SIG-M5 (cell line): ENCODE measurements around the gene GBA3.

Source experiments
- DNase-seq: peaks from one replicate; lab custom pipeline; 2025; lab: John Stamatoyannopoulos, UW

GBA3 gene

DNA sequence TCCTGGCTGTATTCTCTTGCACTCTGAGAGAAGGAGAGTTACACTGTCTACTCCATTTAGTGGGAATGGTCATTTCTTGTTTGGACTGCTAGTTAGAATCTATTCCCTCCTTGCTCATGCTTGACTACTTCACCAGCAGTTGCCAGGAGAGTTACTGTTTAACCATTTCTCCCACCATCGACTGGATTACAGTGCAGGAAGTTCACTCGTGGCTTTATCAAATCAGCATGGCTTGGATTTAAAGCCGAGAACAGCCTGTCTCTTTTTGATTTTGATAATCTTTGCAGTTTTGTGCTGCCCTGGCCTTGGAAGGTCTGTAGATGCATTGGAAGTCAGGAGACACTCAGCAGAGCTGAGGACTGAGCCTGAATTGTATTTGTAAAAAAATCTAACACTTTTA, 3.2 kb downstream of the GBA3 start:
- no peak for DNase-seq

DNA sequence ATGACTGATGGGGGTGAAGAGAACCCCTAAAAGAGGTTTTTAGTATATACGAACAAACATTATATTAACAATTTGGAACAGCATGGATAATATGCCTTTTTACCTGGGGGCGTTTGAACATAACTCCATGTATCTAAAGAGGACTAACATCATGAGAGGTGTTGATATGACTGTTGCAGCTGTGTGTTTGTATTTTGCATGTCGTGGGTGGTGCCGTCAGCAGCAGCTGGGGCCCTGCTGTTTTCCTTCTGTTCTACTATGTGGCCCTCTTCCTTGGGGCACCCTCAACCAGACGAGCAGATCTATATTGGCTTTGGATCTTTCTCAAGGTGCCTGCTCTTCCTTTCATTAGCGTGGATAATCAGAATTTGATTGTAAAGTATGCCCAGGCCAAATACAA, 11.2 kb downstream of the GBA3 start:
- DNase-seq: no peak

DNA sequence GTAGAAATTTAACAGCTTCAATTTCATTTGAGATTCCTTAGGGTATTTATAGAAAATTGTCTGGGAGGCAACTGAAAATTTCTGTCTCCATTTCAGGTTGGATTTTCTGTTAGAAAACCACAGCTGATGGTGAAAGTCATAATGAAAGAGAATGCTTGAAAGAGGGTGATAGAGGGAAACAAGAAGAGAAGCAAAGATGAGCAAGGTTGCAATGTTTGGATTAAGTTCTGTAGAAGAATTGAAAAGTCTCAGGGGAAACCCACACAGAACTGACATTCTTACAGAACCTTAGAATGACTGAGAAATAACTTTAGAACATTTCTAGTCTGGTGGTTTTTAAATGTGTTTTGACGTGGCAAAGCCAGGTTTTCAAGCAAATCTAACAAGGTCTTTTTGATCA, 14.7 kb downstream of the GBA3 start:
- no peak for DNase-seq

DNA sequence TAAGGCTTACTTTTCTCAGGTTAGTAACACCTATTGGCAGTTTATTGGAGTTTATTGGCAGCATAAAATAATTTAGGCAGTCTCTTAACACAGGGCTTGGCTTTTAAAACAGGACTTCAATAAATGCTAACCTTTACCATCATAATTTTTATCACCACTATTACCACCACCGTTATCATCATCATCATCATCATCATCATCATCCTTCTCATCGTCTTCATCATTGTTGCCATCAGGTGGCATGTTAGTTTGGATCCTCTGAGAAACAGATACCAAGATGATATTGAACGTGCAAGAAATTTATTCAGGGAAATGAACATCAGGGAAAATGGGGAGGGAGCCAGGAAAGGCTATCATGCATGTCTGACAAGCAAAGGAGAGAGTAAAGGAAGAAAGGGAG, 16.2 kb downstream of the GBA3 start:
- DNase-seq: no peak

DNA sequence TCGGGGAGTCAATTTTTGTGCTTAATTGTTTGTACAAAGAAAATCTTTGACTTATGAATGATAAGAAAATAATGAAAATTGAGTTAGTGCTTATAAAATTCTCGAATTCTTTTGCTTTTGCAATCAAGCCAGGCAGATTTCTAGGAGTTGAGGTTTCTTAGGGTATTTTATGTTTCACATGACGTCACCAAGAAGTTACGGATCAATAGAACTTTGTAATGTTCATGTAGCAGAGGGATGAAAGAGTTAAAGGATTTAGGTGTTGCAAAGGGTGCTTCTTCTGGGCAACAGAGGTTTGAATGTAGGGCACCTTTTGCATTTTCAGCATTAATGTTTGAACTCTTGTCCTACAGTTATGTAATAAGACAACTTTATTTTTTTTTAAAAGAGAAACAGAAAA, 19.4 kb downstream of the GBA3 start:
- no peak for DNase-seq

DNA sequence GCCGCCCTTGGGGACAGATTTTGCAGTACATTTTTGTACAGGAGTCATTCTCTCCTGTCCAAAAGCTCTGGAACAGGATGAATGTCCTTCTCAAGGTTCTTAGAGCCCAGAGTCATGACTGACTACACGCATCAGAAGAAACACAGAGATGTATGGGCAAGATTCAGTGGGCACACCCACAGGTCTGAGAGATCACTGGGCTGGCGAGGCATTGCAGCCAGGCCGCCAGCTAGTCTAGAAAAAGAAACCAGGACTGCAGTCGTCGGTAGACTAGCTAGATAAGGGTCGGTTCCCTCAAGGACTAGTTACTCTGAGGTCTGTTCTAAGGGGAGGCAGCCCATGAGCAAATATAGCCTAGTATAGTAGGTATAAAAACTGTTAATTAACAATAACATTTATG, 19.8 kb downstream of the GBA3 start:
- DNase-seq: no peak

DNA sequence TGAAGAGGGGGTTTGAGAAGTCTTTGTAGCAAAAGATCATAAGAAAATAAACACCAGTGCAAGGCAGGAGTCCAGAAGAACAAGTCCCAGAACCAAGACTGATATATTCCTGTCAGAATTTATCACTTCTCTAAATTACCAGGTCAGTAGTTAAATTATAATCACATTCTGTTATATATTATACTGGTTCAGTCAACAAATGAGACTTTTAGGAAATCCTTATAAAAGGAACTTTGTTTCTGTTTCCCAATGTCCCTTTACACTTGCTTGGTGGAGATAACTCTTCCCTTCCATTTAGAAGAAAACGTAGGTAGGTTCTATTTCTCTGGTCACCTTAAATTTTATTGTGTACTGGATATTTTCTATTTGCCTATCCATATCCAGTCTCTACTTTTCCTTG, 21.1 kb downstream of the GBA3 start:
- no peak for DNase-seq

DNA sequence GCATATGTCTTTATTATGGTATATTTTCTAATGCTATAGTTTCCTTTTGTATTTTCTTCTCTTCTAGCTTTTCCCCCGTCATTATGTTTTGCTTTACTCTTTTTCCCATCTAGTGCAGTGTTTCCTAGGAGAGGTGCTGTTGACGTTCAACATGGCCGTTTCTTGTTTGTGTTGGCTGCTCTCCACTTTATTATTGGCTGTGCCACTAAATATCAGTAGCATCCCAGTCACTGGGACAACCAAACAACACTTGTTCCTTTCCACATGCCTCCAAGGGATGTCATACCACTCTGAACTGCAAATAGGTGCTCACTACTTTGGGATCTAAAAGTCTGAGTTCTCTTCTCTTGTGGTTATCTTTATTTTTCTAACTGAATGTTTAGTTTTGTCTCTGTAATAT, 26.5 kb downstream of the GBA3 start:
- DNase-seq: no peak

DNA sequence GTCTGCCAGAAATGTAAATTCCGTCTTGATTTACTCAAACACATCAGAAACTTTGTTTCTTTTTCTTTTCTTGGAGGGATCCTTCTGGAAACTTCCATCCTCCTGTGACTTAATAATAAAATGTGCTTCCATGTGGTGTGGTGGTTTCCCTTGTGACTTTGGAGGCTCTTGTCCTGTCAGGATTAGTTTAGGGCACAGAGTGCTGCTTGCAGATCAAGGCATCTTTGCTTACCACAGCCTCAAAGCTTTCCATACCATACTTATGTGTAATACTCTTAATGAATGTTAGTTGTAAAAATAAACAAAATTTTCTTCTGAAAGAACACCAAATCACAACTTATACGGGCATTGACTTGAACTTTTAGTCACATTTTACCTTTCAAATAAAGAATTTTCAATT, 27.4 kb downstream of the GBA3 start:
- no peak for DNase-seq

DNA sequence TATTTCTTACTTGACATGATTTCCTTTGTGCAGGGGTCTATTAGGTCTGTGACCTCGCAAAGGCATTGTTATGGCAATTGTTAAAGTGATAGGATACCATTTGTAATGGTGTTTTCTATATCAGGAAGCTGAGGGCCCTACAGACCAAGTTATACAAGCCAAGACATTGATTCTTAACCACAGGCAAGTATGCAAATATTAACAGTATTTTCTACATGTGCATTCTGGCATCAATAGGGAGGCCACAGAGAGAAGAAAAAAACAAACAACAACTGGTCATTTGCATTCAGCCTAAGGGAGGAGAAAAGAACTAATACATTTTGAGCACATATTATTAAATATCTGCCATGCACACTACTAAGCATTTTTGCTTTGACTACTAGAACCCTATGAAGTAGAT, 28.5 kb downstream of the GBA3 start:
- no peak for DNase-seq

DNA sequence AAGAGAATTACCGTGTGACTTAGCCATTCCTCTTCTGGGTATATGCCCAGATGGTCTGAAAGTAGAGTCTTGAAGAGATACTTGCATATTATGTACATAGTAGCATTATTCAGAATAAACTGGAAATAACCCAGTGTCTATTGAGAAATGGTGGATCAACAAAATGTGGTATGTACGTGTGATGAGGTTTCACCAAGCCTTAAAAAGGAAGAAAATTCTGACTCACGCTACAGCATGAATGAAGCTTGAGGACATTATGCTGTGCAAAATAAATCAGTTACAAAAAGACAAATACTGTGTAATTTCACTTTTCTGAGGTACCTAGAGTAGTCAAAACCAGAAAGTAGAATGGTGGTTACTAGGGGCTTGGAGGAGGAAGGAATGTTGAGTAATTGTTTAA, 37.3 kb downstream of the GBA3 start:
- no peak for DNase-seq

- no peak for DNase-seq
Measured at GRCh38 chr4:22733816-22734215, 41.1 kb downstream of the GBA3 start.

GRCh38 chr4:22736912-22737311, 44.2 kb downstream of the GBA3 start:
- no peak for DNase-seq

GRCh38 chr4:22739968-22740367, 47.2 kb downstream of the GBA3 start:
- no peak for DNase-seq

DNA sequence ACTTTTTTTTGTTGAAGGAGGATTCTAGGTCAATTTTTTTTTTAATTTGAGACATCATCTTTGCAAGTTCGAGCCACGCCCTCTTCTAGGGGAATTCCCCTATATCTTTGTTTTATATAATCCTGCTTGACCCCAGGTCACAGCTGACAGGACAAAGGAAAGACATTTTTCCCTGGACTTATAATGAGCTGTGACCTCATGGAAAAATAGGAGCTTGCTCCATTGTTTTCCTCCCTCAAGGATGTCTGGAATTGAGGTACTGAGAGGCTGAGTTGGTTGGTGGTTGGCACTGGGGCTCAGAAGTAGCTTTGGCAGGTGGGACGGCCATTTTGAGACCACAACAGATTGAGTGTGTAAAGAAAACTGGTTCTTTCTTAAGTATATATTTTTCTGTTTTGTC, 49.0 kb downstream of the GBA3 start:
- DNase-seq: no peak

DNA sequence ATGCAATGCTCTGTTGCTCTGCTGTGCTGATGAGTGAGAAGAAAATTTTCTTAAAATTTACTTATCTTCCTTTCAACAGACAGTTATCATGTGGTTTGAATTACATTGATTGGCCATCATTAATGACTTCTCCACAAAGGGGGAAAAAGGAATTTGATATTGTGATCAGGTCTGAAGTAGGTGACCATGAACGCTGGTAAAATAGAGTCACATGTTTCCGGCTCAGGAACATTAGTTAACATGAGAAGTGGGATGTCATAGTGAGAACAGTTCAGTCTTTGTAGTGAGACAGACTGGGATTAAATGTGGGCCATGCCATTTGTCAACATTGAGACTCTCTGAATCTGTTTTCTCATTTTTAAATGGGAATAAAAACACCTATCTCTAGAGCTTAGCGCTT, 50.6 kb downstream of the GBA3 start:
- DNase-seq: no peak

- DNase-seq: no peak
Measured at GRCh38 chr4:22744478-22745062, 51.8 kb downstream of the GBA3 start.

- no peak for DNase-seq
Measured at GRCh38 chr4:22745234-22745633, 52.5 kb downstream of the GBA3 start.

GRCh38 chr4:22754116-22754515, 61.4 kb downstream of the GBA3 start:
- no peak for DNase-seq

GRCh38 chr4:22762548-22762947, 69.8 kb downstream of the GBA3 start:
- no peak for DNase-seq

GRCh38 chr4:22764183-22764582, 71.4 kb downstream of the GBA3 start:
- DNase-seq: no peak

GRCh38 chr4:22766068-22766467, 73.3 kb downstream of the GBA3 start:
- no peak for DNase-seq

DNA sequence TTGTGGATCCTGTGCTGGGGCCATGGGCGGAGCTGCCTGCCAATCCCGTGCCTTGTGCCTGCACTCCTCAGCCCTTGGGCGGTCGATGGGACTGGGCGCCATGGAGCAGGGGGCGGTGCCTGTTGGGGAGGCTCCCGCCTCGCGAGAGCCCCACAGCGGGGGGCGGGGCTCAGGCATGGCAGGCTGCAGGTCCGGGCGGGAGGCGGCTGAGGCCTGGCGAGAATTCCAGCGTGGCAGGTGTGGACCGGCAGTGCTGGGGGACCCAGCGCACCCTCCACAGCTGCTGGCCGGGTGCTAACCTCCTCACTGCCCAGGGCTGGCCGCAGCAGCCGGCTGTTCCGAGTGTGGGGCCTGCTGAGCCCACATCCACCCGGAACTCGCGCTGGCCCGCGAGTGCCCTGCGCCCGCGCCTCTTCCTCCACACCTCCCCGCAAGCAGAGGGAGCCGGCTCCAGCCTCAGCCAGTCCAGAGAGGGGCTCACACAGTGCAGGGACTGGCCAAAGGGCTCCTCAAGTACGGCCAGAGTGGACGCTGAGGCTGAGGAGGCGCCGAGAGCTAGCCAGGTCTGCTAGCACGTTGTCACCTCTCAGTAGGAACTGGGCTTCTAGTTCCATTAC, 85.9 kb downstream of the GBA3 start:
- no peak for DNase-seq

DNA sequence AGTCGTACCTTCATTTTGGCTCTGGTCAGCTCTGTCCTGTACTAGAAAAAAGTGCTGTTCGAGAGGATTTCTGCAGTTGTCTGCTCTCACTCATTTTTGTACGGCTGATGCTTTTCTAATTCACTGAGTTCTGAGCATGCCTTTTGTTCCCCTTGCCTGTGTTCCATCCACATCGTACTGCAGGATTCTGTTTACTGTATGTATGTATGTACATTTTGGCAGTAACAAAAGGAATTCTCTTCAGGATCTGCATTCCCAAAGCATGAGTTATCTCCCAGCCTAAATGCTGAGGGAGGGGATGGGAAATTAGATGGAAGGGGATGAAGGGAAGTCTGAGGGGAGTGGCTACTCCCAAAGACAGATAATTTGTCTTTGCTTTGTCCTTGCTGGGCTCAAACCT, 87.6 kb downstream of the GBA3 start:
- no peak for DNase-seq

DNA sequence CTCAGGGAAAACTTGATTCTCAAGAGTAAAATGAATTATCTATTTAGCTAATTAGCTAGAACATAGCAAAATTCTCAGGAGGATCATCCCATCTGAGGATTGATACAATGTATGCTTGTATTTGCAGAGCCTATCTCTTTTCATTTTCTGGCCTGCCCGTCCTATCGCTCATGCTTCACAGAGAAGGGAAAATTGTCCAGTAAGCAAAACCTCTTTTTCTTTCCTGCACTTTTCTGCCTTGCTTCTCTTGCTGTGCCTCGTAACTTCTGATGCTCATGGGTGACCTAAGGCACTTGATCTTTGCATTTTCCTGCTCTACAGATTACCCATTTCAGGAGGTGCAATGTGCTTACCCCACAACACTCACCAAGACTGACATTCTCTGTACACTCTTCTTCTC, 88.1 kb downstream of the GBA3 start:
- no peak for DNase-seq
